Fibroblast of skin of right quadriceps (primary cell): ENCODE data around the gene CTDSP1.

Source experiments
- DNase-seq: peaks from one replicate; pipeline ENCODE4 v3.0.0-alpha.2; 2013

CTDSP1 gene

DNA sequence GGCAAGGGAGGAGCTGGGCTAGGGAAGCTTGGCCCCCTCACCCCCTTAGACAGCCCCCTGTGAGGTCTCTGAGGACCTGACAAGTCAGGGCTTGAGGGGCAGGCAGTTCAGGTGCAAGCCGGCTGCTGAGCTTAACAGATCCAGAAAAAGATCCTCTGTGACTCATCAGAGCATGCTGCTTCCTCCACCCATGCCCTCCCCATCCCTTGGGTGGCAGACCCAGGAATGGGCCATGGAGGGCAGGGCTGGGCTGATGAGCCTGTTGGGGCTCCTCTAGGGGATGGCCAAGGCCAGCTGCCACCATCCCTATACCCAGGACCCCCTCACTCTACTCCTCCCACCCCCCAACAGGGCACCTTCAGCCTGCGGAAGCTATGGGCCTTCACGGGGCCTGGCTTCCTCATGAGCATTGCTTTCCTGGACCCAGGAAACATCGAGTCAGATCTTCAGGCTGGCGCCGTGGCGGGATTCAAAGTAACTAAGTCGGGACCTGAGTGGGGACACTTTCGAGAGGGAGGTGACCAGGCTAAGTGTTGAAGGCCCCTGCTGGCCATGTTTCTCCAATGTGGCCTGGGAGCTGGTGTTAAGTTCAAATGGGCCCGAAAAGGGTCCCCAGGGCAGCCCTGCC is 15.7 kb upstream of the CTDSP1 start:
- no peak for DNase-seq

DNA sequence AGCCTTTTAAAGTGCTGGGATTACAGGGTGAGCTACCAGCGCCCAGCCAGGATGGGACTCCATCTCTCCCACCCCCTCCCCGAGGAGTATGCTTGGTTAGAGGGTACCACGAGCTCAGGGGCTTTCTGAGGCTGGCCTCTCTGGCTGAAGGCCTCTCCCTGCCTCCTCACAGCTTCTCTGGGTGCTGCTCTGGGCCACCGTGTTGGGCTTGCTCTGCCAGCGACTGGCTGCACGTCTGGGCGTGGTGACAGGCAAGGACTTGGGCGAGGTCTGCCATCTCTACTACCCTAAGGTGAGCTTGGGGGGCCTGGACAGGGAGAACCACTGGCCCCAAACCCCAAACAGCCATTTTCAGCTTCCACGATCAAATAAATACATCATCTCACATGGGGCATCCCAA is 14.7 kb upstream of the CTDSP1 start:
- DNase-seq, result no peak

DNA sequence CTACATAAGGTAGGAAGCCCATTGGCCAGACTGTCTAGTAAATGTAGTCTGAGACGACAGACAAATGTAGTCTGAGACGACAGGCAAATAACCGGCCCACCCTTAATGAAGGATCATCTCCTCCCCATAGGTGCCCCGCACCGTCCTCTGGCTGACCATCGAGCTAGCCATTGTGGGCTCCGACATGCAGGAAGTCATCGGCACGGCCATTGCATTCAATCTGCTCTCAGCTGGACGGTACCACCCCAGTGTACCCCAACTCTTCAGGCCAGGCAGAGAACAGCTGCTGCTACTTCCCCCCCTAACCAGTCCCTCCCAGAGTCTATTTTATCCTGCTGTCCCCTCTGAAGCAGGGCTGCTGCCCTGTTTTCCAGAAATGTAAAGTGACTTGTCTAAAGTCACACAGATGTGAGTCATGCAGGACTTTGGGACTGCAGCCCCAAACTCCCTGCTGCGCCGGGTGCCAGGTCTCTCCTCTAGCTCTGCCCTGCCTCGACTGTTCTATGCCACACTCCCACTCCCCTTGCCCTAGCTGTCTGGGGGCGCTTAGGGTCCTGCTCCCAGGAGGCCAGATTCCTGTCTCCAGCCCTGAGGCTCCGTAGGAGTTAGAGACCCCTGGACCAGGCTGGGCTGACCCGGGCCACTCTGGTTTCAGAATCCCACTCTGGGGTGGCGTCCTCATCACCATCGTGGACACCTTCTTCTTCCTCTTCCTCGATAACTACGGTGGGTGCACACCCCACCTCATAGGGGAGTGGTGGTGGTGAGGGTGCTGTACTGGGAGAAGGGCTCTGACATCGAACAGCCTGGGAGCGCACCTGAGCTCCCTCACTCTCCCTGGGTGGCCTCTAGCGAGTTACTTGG is 12.9 kb upstream of the CTDSP1 start:
- DNase-seq, result no peak

DNA sequence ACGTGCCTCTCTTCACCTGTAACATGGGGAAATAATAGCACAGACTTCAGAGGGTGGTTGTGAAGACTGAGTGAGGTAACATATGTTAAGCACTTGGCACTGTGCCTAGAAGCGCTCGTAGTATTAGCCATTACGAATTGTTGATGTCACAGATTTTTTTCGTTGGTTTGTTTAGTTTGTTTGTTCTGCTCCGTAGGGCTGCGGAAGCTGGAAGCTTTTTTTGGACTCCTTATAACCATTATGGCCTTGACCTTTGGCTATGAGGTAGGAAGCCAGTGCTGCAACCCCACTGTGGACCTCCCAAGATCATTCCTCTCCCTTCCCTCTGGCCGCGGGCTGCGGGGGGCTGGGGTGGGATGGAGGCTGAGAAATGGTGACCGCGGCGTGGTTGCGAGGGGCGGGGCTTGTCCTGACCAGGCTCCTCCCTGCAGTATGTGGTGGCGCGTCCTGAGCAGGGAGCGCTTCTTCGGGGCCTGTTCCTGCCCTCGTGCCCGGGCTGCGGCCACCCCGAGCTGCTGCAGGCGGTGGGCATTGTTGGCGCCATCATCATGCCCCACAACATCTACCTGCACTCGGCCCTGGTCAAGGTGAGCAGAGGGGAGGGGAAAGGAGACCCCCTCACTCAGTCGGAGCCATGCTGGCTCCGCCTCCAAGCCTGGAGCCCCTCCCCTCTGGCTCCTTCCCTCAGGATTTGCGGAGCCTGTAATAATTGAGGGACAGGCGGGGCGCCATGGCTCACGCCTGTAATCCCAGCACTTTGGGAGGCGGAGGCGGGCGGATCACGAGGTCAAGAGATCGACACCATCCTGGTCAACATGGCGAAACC is 12.1 kb upstream of the CTDSP1 start:
- DNase-seq, result peak; percentile 62

DNA sequence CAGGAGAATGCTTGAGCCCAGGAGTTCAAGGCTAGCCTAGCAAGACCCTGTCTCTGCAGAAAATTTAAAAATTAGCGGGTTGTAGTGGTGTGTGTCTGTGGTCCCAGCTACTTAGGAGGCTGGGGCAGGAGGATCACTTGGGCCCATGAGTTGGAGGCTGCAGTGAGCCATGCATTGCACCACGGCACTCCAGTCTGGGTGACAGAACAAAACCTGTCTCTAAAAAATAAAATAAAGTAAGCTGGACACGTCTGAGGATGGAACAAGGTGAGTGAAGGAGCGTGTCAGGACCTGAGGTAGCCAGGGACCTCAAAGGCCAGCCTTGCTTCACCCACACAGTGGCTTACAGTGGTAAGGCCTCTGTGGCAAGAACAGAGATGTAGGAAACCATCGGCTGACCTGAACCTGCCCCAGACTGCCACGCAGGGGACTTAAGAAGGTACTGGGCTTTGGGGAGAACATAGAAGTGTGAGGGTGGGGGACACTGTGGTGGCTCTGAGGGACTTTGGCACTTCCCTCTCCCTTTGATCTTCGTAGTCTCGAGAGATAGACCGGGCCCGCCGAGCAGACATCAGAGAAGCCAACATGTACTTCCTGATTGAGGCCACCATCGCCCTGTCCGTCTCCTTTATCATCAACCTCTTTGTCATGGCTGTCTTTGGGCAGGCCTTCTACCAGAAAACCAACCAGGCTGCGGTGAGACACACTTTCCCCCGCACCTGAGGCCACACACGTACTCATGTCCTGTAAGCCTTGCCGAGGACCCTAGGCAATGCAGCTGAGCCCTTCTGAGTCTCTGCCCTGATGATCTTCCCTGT is 10.1 kb upstream of the CTDSP1 start:
- DNase-seq, result no peak

DNA sequence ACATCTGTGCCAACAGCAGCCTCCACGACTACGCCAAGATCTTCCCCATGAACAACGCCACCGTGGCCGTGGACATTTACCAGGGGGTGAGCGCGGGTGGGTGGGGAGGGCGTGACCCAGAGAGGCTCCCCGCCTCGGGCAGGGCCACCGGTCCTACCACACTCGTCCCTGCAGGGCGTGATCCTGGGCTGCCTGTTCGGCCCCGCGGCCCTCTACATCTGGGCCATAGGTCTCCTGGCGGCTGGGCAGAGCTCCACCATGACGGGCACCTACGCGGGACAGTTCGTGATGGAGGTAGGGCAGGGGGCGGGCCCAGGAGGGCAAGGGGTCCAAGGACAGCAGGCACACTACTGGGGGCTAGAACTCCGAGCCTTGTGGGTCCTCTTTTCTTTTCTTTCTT is 8.5 kb upstream of the CTDSP1 start:
- no peak for DNase-seq

GRCh38 chr2:218392459-218392858 is 7.2 kb upstream of the CTDSP1 start:
- no peak for DNase-seq

- DNase-seq, result no peak
These were observed 6.7 kb upstream of the CTDSP1 start for GRCh38 chr2:218392891-218393462.

- DNase-seq, result no peak
These were observed 5.8 kb upstream of the CTDSP1 start for GRCh38 chr2:218393750-218394290.

DNA sequence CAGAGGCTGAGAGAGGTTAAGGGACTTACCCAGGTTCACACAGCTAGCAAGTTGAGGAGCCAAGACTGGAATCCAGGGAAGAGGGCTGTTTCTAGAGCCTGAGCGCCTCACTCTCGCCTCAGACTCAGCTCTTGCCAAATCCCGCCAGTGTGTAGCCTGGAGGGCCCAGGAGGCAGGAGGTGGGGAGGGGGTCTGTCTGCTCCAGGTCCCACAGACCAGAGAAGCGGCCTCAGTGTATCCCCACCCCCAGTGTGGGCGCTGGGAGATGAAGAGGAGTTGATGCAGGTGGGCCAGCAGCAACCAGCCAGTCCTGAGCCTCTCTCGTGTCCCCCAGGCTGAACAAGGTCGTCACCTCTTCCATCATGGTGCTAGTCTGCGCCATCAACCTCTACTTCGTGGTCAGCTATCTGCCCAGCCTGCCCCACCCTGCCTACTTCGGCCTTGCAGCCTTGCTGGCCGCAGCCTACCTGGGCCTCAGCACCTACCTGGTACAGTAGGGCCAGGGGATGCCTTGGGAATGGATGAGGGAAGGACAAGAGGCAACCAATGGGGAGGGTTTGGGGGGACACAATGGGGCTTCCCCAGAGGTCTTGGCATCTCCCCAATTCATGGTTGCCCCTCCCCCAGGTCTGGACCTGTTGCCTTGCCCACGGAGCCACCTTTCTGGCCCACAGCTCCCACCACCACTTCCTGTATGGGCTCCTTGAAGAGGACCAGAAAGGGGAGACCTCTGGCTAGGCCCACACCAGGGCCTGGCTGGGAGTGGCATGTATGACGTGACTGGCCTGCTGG is 5.2 kb upstream of the CTDSP1 start:
- DNase-seq, result no peak

DNA sequence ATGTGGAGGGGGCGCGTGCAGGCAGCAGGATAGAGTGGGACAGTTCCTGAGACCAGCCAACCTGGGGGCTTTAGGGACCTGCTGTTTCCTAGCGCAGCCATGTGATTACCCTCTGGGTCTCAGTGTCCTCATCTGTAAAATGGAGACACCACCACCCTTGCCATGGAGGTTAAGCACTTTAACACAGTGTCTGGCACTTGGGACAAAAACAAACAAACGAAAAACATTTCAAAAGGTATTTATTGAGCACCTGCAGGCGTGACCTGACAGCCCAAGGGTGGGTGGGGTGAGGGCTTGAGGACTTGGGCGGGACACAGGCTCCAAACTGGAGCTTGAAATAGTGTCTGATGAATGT is 4.6 kb upstream of the CTDSP1 start:
- no peak for DNase-seq

DNA sequence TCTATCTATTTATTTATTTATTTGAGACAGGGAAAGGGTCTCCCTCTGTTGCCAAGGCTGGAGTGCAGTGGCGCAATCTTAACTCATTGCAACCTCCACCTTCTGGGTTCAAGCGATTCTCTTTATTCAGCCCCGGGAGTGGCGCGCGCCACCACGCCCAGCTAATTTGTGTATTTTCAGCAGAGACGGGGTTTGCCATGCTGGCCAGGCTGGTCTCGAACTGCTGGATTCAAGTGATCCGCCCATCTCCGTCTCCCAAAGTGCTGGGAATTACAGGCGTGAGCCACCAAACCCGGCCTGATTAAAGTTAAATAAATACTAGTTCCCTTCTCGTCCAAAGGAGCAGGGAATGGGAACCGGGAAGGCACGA is 4.2 kb upstream of the CTDSP1 start:
- DNase-seq, result no peak

DNA sequence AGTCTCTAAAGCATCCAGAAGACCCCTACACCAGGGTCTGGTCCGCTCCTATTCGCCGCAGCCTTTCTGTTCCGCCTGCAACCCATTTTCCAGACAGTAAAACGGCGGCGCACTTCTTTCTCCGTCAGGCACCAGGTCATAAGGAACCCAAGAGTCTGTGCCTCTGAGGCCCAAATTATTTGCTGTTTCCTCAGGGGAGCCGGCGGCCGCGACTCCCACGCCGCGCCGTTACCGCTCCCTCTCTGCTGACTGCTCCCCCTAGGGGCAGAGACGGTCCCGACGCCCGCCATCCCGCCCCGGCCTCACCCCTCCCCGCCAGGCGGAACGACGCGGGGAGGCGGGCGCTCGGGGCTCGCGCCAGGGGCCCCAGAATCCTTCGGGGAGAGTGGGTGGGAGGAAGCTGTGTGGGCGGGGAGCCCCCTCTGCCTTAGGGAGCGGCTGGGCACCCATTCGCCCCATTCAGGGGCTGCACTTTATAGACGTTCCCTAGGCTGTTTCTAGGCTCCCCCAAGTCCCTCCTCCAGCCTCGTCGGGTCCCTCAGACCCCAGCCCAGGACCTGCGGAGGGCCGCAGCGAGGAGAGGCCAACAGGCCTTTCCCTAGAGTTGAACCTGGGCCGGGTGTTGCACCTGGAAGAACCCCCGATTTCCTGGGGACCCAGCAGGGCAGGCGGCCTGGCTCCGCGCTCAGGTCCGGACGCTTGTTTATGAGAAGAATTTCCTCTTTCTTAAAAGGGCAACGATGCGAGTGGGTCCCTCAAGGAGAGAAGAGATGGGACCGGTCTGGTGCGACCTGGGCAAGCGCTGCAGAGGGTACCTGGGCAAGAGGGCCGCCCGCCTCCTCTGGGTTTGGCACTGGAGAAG is 3.6 kb upstream of the CTDSP1 start:
- DNase-seq, result peak; percentile 98

DNA sequence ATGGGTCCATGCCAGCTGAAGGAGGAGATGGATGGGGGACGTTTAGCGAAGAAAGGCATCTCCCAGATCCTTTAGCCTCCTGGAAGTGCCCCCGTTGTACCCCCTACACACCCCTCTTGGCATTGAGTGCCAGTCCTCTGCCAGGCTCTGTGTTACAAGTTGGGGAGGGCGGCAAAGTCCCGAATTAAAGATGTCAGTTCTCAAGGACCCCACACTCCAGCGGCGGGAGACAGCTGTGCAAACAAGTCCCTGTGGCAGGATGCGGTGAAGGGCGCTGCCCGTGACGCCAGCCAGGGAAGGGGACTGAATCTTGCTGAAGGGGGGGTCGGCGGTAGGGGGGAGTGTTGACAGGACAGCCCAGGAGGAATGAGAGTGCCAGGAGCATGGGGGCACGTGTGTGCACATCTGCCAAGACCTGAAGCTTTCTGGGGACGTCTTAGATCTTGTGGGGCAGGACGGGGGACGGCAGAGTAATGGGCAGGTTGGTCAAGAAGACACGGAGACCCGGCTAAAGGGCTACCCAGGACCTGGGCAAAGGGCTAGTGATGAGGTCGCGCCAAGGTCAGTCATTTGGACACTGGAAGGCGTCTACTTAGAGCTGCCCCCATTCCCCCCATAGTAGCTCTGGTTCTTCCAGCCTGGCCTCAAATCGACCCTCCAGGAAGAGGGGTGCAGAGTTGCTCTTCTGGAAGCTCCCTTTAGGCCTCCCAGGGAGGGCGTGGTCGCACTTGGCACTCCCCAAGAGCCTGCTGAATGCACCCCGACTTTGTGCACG is 2.8 kb upstream of the CTDSP1 start:
- DNase-seq, result peak; percentile 75

GRCh38 chr2:218397463-218397819 is 2.2 kb upstream of the CTDSP1 start:
- no peak for DNase-seq

DNA sequence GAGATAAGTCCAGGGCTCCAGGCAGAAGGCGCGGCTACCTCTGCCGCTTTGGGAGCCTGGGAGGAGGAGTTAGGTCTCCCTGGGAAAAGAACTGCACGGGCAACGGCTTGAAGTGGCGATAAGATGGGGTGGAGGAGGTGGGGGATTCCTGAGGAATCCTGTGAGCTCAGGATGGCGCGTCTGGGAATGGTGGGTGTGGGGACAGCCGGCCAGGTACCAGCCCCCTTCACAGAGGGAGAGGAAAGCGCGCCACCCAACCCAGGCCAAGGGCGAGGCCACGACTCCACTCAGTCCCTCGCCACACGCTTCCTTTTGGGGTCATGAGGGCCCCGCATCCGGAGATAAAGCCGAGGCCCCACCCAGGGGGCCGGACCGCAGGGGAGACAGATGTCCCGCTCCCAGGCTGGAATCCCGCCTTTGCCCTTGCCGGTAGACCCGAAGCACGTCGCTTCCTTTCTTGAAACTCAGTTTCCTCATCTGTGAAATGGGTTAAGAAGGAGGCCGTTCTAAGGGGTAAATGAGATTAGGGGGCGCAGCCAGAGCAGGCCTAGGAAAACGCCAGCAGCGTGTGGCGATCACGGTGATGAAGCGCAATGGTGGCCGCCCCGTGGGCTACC is 1.7 kb upstream of the CTDSP1 start:
- peak; percentile 82 for DNase-seq

GRCh38 chr2:218398437-218399390 is 954 bp upstream of the CTDSP1 start:
- peak; percentile 84 for DNase-seq
